H1 (cell line): Measurements from ENCODE around the gene NCAM1. TPM values are rescaled to one million over a fixed set of nuclear protein-coding genes. Genes with fewer than 3 reads are reported as not detected.

Experiments used
- CTCF ChIA-PET: fragments of 300-600 bp; sonication (Branson Sonifier 250); formaldehyde crosslinking; loops from one replicate; lab custom pipeline; 2021; ENCODE audit not compliant: partially characterized antibody; lab: Charles Lee
- POLR2A ChIA-PET: fragments of 300-600 bp; sonication (Branson Sonifier 250); formaldehyde crosslinking; loops from one replicate; lab custom pipeline; 2021; ENCODE audit warnings: inconsistent platforms; ENCODE audit not compliant: partially characterized antibody; lab: Charles Lee
- DNase-seq, 2 experiments: peaks; one replicate each; pipeline versions ENCODE4 v3.0.0 to v3.0.0-alpha.2; 2010 to 2022; ENCODE audit warnings: low spot score in 2 of 2, low read depth in 1 of 2, mixed read lengths in 1 of 2
- FAIRE-seq: peaks from 2 replicates; lab custom pipeline; 2011; peaks lifted over from hg19 to GRCh38; lab: Jason Lieb, UNC
- H2AFZ ChIP-seq: 2 replicates; pipeline ENCODE4 v1.8.1; 2012; ENCODE audit warnings: low read length, inconsistent platforms
- H2AK5ac ChIP-seq: 2 replicates; pipeline ENCODE4 v1.6.1; 2013; ENCODE audit warnings: low read depth, low read length
- H2BK120ac ChIP-seq: replicated peaks from 2 replicates; pipeline ENCODE3; 2013; ENCODE audit warnings: low read depth, low read length, inconsistent platforms
- H2BK12ac ChIP-seq: 2 replicates; pipeline ENCODE4 v1.6.1; 2013; ENCODE audit warnings: low read depth, low read length
- H2BK15ac ChIP-seq: 2 replicates; pipeline ENCODE4 v1.6.1; 2013; ENCODE audit warnings: low read length
- H2BK20ac ChIP-seq: 2 replicates; pipeline ENCODE4 v1.6.1; 2013; ENCODE audit warnings: low read length
- H2BK5ac ChIP-seq: 2 replicates; pipeline ENCODE4 v1.6.1; 2013; ENCODE audit warnings: low read depth, low read length
- H3K14ac ChIP-seq: 2 replicates; pipeline ENCODE4 v1.6.1; 2013; ENCODE audit warnings: inconsistent platforms; ENCODE audit not compliant: insufficient read length
- H3K18ac ChIP-seq: 2 replicates; pipeline ENCODE4 v1.6.1; 2013; ENCODE audit warnings: low read length; ENCODE audit errors: extremely low read depth
- H3K23ac ChIP-seq: 2 replicates; pipeline ENCODE4 v1.6.1; 2013; ENCODE audit warnings: inconsistent platforms; ENCODE audit not compliant: insufficient read length
- H3K23me2 ChIP-seq: 2 replicates; pipeline ENCODE4 v1.6.1; 2013; ENCODE audit warnings: low read depth, low read length
- H3K27ac ChIP-seq: 2 replicates; pipeline ENCODE4 v1.6.1; 2011; ENCODE audit warnings: low read depth, low read length, inconsistent platforms
- H3K27me3 ChIP-seq, 4 experiments: replicated peaks in 1 of 4; 1 replicate in 1 of 4; 2 replicates in 3 of 4; pipeline versions ENCODE4 v1.6.1 to v1.8.1; 2011 to 2013; ENCODE audit warnings: low read length in 3 of 4, mild to moderate bottlenecking in 3 of 4, inconsistent platforms in 2 of 4, mixed read lengths in 2 of 4, moderate library complexity in 1 of 4; ENCODE audit not compliant: control insufficient read depth in 3 of 4, insufficient read depth in 3 of 4; ENCODE audit errors: extremely low read depth in 1 of 4
- H3K36me3 ChIP-seq, 4 experiments: 2 replicates each; pipeline versions ENCODE4 v1.6.1 to v1.8.1; 2011 to 2013; ENCODE audit warnings: mild to moderate bottlenecking in 4 of 4, low read length in 3 of 4, moderate library complexity in 2 of 4, control low read depth in 1 of 4, inconsistent platforms in 1 of 4; ENCODE audit not compliant: insufficient read depth in 4 of 4, control insufficient read depth in 2 of 4
- H3K4ac ChIP-seq: replicated peaks from 2 replicates; pipeline ENCODE3; 2013; ENCODE audit warnings: low read length, low read depth, mixed read lengths, inconsistent platforms; ENCODE audit not compliant: insufficient read length
- H3K4me1 ChIP-seq, 4 experiments: replicated peaks in 1 of 4; 1 replicate in 1 of 4; 2 replicates in 3 of 4; pipeline versions ENCODE4 v1.6.1 to v1.8.1; 2011 to 2013; ENCODE audit warnings: low read length in 3 of 4, inconsistent platforms in 2 of 4, mixed read lengths in 1 of 4; ENCODE audit not compliant: insufficient read depth in 4 of 4, control insufficient read depth in 3 of 4
- H3K4me2 ChIP-seq, 2 experiments: 2 replicates each; pipeline versions ENCODE4 v1.6.1 to v1.8.1; 2011 to 2013; ENCODE audit warnings: low read depth in 2 of 2, low read length in 2 of 2, control low read depth in 1 of 2, inconsistent platforms in 1 of 2, mild to moderate bottlenecking in 1 of 2; ENCODE audit not compliant: insufficient read depth in 1 of 2
- H3K4me3 ChIP-seq, 4 experiments: fragments of 200-600, 300-600 bp in 1 of 4; sonication (generic), shearing (Covaris generic), sonication (Bioruptor Twin) in 1 of 4; 2 replicates each; pipeline versions ENCODE4 v1.5.1 to v1.8.1; 2011 to 2016; ENCODE audit warnings: low read length in 4 of 4, low read depth in 3 of 4, control low read depth in 2 of 4, inconsistent platforms in 2 of 4, mild to moderate bottlenecking in 2 of 4, mixed read lengths in 1 of 4, moderate library complexity in 1 of 4; ENCODE audit not compliant: insufficient read depth in 2 of 4; ENCODE audit errors: extremely low read depth in 1 of 4
- H3K56ac ChIP-seq: replicated peaks from 2 replicates; pipeline ENCODE3; 2013; ENCODE audit warnings: low read depth, mild to moderate bottlenecking, mixed read lengths, low read length, inconsistent platforms; ENCODE audit not compliant: insufficient read length
- H3K79me1 ChIP-seq: 2 replicates; pipeline ENCODE4 v1.6.1; 2013; ENCODE audit warnings: low read depth, low read length, control low read depth
- H3K79me2 ChIP-seq, 2 experiments: 2 replicates each; pipeline versions ENCODE4 v1.6.1 to v1.8.1; 2012 to 2013; ENCODE audit warnings: low read length in 2 of 2, mild to moderate bottlenecking in 2 of 2, inconsistent platforms in 1 of 2; ENCODE audit not compliant: insufficient read depth in 2 of 2, control insufficient read depth in 1 of 2
- H3K9ac ChIP-seq, 4 experiments: replicated peaks in 1 of 4; 1 replicate in 1 of 4; 2 replicates in 3 of 4; pipeline versions ENCODE4 v1.6.1 to v1.8.1; 2011 to 2013; ENCODE audit warnings: low read depth in 3 of 4, low read length in 3 of 4, control low read depth in 2 of 4, mild to moderate bottlenecking in 2 of 4, moderate library complexity in 2 of 4, inconsistent platforms in 1 of 4; ENCODE audit errors: extremely low read depth in 1 of 4
- H3K9me3 ChIP-seq, 2 experiments: 2 replicates each; pipeline versions ENCODE4 v1.6.1 to v1.8.1; 2012 to 2013; ENCODE audit warnings: mild to moderate bottlenecking in 2 of 2, moderate library complexity in 2 of 2, control low read depth in 1 of 2, inconsistent platforms in 1 of 2, low read depth in 1 of 2, low read length in 1 of 2, mixed read lengths in 1 of 2; ENCODE audit not compliant: insufficient read depth in 2 of 2
- H4K20me1 ChIP-seq, 2 experiments: replicated peaks in 1 of 2; 2 replicates each; pipeline versions ENCODE3 to v1.8.1; 2011 to 2013; ENCODE audit warnings: inconsistent platforms in 2 of 2, low read length in 2 of 2, mild to moderate bottlenecking in 1 of 2; ENCODE audit not compliant: insufficient read depth in 2 of 2, control insufficient read depth in 1 of 2
- H4K5ac ChIP-seq: 2 replicates; pipeline ENCODE4 v1.6.1; 2013; ENCODE audit warnings: low read length, low read depth, mixed read lengths, inconsistent platforms; ENCODE audit not compliant: insufficient read length
- H4K8ac ChIP-seq: 2 replicates; pipeline ENCODE4 v1.8.0; 2013; ENCODE audit warnings: mild to moderate bottlenecking, moderate library complexity, low read length, inconsistent platforms; ENCODE audit not compliant: insufficient read depth; ENCODE audit errors: extremely low read depth
- H4K91ac ChIP-seq: replicated peaks from 2 replicates; pipeline ENCODE3; 2013; ENCODE audit warnings: low read length, mixed read lengths, inconsistent platforms; ENCODE audit not compliant: insufficient read length
- ATF2 ChIP-seq: IDR thresholded peaks from 2 replicates; pipeline ENCODE4 v1.6.1; 2012; ENCODE audit warnings: low read length, inconsistent platforms
- CBX5 ChIP-seq: fragments of 300-800, 300-1000 bp; sonication (generic); IDR thresholded peaks from 2 replicates; pipeline ENCODE4 v1.7.1; 2016; ENCODE audit warnings: antibody characterized with exemption, low read length, low read depth
- CHD1 ChIP-seq: IDR thresholded peaks from 2 replicates; pipeline ENCODE4 v1.6.1; 2012; ENCODE audit warnings: low read depth, low read length, improper control_type of control experiment
- CREB1 ChIP-seq: IDR thresholded peaks from 2 replicates; pipeline ENCODE4 v1.6.1; 2012; ENCODE audit warnings: inconsistent platforms
- EGR1 ChIP-seq: IDR thresholded peaks from 2 replicates; pipeline ENCODE4 v1.6.1; 2011; ENCODE audit warnings: low read depth, low read length, borderline replicate concordance
- HDAC6 ChIP-seq: IDR thresholded peaks from one replicate; pipeline ENCODE4 v1.7.1; 2012; ENCODE audit warnings: low read depth, mild to moderate bottlenecking, inconsistent platforms, low read length, moderate library complexity
- JUN ChIP-seq: IDR thresholded peaks from 2 replicates; pipeline ENCODE4 v1.6.1; 2011; ENCODE audit warnings: low read depth, mild to moderate bottlenecking, improper control_type of control experiment, low read length
- KDM5A ChIP-seq: fragments of 200-600 bp; IDR thresholded peaks from 2 replicates; pipeline ENCODE4 v1.7.1; 2012; ENCODE audit warnings: mild to moderate bottlenecking, low read length, inconsistent platforms, mixed read lengths
- NANOG ChIP-seq: IDR thresholded peaks from 2 replicates; pipeline ENCODE4 v1.6.1; 2011; ENCODE audit warnings: low read length, low read depth, mild to moderate bottlenecking, inconsistent platforms; ENCODE audit not compliant: insufficient read depth, poor library complexity, severe bottlenecking
- RAD21 ChIP-seq, 2 experiments: IDR thresholded peaks in 1 of 2; conservative IDR thresholded peaks in 1 of 2; 2 replicates each; pipeline ENCODE4 v1.6.1; 2011; ENCODE audit warnings: low read depth in 2 of 2, low read length in 2 of 2, improper control_type of control experiment in 1 of 2, inconsistent platforms in 1 of 2, mild to moderate bottlenecking in 1 of 2, moderate library complexity in 1 of 2
- SIN3A ChIP-seq, 2 experiments: IDR thresholded peaks in 1 of 2; conservative IDR thresholded peaks in 1 of 2; 2 replicates each; pipeline ENCODE4 v1.6.1; 2011 to 2012; ENCODE audit warnings: low read length in 2 of 2, improper control_type of control experiment in 1 of 2, low read depth in 1 of 2, mild to moderate bottlenecking in 1 of 2
- SP1 ChIP-seq: IDR thresholded peaks from 2 replicates; pipeline ENCODE4 v1.6.1; 2011; ENCODE audit warnings: low read depth, low read length
- WGBS, 2 experiments: shearing (Covaris generic) in 1 of 2; methylation state at CpG; one replicate each; pipeline versions ENCODE4 v1.1.6 to v1.1.7; 2013 to 2015; ENCODE audit warnings: low lambda C conversion rate in 2 of 2, mixed read lengths in 2 of 2, inconsistent platforms in 1 of 2, low coverage in 1 of 2, missing lambda C conversion rate in 1 of 2; ENCODE audit not compliant: insufficient replicate concordance in 2 of 2, insufficient coverage in 1 of 2, insufficient read length in 1 of 2; ENCODE audit errors: extremely low coverage in 1 of 2, missing lambda C conversion rate in 1 of 2; 5-methylcytosine and 5-hydroxymethylcytosine counted together
- polyA plus RNA-seq, 7 experiments: library from polyadenylated mRNA; depleted of rRNA in 3 of 7; stranded (reverse) in 5 of 7; unstranded in 2 of 7; fragments of >200 nt in 5 of 7; fragments of 200-250 nt in 2 of 7; gene quantifications; 1 replicate in 5 of 7; 2 replicates in 1 of 7; 4 replicates in 1 of 7; pipeline versions ENCODE4 v1.2.1 to v1.2.3, GENCODE V29; 2011 to 2013; ENCODE audit warnings: missing spikeins in 2 of 7, mixed read lengths in 2 of 7
- total RNA-seq: library from RNA; stranded (reverse); fragmentation: NEBNext Ultra II Directional; extraction: Animal tissue kit (Norgen Biotek cat#: 25700); gene quantifications from 2 replicates; pipeline ENCODE4 v1.2.1, GENCODE V29; 2021

NCAM1 gene
- total and polyA plus RNA-seq, 2 of the 8 experiments (the other 6 are each of a cell fraction or from before 2014, with no cell fraction given) = 3.1 to 4.3 TPM

GRCh38 chr11:113141010-113141409 is 179.8 kb downstream of the NCAM1 start:
- no peak overlapping the region for H3K9ac ChIP-seq
- H2AK5ac ChIP-seq = no peak overlapping the region
- H3K27ac ChIP-seq = no peak overlapping the region
- no peak overlapping the region for H2BK120ac ChIP-seq
- no peaks in the 10 kb centered on the region for H3K9me3 ChIP-seq
- H3K14ac ChIP-seq = no peak overlapping the region
- peaks cover 0 to 2% (median under 1%) of the 10 kb centered on the region in 4 experiments; a peak in 1 of 7 replicates for H3K4me1 ChIP-seq
- H4K8ac ChIP-seq = no peak overlapping the region
- no peaks in the 10 kb centered on the region for H3K23me2 ChIP-seq
- no peak overlapping the region for H4K5ac ChIP-seq
- H3K4ac ChIP-seq = no peak overlapping the region
- no peaks in the 10 kb centered on the region for H3K79me1 ChIP-seq
- no peak overlapping the region for H2BK20ac ChIP-seq
- H3K4me3 ChIP-seq = no peak overlapping the region
- WGBS, 2 experiments = 92% methylated on average over 5 of the region's 5 CpGs; no CpG with 5 or more reads in 1 of the 2 experiments
- POLR2A ChIA-PET = no interaction called here
- no peak overlapping the region for H3K23ac ChIP-seq
- no peak overlapping the region for H2BK12ac ChIP-seq
- H2BK5ac ChIP-seq = no peak overlapping the region
- no peak overlapping the region for H3K4me2 ChIP-seq
- no peak overlapping the region for H4K91ac ChIP-seq
- H3K79me2 ChIP-seq = no peaks in the 10 kb centered on the region
- CTCF ChIA-PET = interaction anchor here (0.7 to 2.0 kb wide), 4 partner anchors 8 to 1118 kb away, joined by 3 to 10 read pairs (median 3); no protein-coding TSS in a partner anchor
- no peaks in the 10 kb centered on the region for H3K27me3 ChIP-seq
- H2AFZ ChIP-seq = no peak overlapping the region
- H3K56ac ChIP-seq = no peak overlapping the region
- H3K36me3 ChIP-seq = no peaks in the 10 kb centered on the region
- FAIRE-seq = no peak
- no peak overlapping the region for H3K18ac ChIP-seq
- DNase-seq = no peak
- H4K20me1 ChIP-seq = no peaks in the 10 kb centered on the region
- no peak overlapping the region for H2BK15ac ChIP-seq
- no peak for TF ChIP-seq CHD1
- TF ChIP-seq NANOG = no peak
- no peak for TF ChIP-seq CBX5
- no peak for TF ChIP-seq KDM5A
- TF ChIP-seq SIN3A (conservative IDR thresholded peaks at IDR 0.05 in 1 of 2, IDR thresholded peaks at IDR 0.05 in 1 of 2; ENCODE audit: low read depth in 1 of 2, low read length in 2 of 2) = no peak
- no peak for TF ChIP-seq EGR1
- TF ChIP-seq ATF2 = no peak
- TF ChIP-seq RAD21 (IDR thresholded peaks at IDR 0.05 in 1 of 2, conservative IDR thresholded peaks at IDR 0.05 in 1 of 2; ENCODE audit: low read depth in 2 of 2, low read length in 2 of 2) = no peak; a peak in 1 of 4 replicates
- TF ChIP-seq SP1 = no peak
- no peak for TF ChIP-seq HDAC6
- no peak for TF ChIP-seq CREB1
- TF ChIP-seq JUN = no peak
